ENCODE measurements around the gene ZNF486.
"Not testable (repeated sequence)": the region's sequence is repeated elsewhere in the genome, so short reads cannot be mapped to it uniquely, and the experiment has no call there.

ZNF486 gene

DNA sequence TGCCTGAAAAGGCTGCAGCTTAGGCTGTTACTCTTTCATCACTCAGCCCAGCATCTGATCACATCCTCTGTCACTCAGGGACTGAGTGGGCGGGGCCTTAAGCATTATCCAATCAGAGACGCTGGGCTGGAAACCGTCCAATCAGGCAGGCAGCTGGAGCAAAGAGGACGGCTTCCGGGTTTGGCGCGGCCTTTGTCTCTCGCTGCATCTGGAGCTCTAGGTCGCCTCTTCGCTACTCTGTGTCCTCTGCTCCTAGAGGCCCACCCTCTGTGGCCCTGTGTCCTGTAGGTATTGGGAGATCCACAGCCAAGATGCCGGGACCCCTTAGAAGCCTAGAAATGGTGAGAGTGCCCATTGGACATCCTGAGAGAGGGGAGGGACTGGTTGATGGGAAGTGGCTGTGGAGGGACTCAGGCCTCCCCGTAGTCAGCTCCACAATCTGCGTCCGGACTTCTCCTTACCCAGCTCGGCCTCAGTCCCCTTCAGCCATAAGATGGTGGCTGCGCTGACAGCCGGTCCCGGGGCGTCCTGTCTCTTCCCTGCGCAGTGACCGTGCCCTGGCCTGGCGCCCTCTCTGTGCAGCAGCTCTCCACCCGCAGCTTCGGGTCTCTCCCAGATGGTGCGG is at the start of gene ZNF486:
Gene ZNF486 (plus strand): TSS at position 195 of the 625 bp plus-strand sequence. CDS start 117 bp downstream, at position 312.
- DNase-seq (ENCODE audit: low spot score): peak; percentile 64

DNA sequence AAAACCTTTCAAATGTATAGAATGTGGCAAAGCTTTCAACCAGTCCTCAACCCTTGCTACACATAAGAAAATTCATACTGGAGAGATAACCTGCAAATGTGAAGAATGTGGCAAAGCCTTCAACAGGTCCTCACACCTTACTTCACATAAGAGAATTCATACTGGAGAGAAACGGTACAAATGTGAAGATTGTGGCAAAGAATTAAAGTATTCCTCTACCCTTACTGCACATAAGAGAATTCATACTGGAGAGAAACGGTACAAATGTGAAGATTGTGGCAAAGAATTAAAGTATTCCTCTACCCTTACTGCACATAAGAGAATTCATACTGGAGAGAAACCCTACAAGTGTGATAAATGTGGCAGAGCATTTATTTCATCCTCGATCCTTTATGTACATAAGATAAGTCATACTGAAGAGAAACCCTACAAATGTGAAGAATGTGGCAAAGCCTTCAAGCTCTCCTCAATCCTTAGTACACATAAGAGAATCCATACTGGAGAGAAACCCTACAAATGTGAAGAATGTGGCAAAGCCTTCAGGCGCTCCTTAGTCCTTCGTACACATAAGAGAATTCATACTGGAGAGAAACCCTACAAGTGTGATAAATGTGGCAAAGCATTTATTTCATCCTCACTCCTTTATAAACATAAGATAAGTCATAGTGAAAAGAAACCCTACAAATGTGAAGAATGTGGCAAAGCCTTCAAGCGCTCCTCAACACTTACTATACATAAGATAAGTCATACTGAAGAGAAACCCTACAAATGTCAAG is 48.8 kb upstream of the ZNF486 start:
- DNase-seq (ENCODE audit: low spot score): not testable (repeated sequence)

DNA sequence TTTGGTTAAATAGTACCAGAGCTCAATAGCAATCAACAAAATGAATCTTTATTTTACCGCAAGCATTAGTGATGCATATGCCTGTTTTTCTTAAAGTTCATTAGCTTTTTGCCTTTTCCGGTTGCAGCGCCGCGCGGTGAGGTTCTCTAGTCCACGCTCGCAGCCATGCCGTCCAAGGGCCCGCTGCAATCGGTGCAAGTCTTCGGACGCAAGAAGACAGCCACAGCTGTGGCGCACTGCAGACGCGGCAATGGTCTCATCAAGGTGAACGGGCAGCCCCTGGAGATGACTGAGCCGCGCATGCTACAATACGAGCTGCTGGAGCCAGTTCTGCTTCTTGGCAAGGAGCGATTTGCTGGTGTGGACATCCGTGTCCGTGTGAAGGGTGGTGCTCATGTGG is 42.1 kb upstream of the ZNF486 start:
- no peak for DNase-seq (ENCODE audit: low spot score)

DNA sequence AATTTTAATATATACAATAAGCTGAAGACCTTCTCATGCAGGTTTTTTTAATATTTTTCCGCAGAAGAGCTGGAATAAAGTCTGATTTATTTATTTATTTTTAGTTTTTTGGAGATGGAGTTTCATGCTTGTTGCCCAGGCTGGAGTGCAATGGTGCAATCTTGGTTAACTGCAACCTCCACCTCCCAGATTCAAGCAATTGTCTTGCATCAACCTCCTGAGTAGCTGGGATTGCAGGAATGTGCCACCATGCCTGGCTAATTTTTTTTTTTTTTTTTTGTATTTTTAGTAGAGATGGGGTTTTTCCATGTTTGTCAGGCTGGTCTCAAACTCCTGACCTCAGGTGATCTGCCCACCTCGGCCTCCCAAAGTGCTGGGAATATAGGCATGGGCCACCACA is 34.1 kb upstream of the ZNF486 start:
- not testable (repeated sequence) for DNase-seq (ENCODE audit: low spot score)

DNA sequence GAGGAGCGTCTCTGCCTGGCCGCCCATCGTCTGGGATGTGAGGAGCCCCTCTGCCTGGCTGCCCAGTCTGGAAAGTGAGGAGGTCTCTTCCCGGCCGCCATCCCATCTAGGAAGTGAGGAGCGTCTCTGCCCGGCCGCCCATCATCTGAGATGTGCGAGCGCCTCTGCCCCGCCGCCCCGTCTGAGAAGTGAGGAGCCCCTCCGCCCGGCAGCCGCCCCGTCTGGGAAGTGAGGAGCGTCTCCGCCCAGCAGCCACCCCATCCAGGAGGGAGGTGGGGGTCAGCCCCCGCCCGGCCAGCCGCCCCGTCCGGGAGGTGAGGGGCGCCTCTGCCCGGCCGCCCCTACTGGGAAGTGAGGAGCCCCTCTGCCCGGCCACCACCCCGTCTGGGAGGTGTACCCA is 29.3 kb upstream of the ZNF486 start:
- not testable (repeated sequence) for DNase-seq (ENCODE audit: low spot score)

DNA sequence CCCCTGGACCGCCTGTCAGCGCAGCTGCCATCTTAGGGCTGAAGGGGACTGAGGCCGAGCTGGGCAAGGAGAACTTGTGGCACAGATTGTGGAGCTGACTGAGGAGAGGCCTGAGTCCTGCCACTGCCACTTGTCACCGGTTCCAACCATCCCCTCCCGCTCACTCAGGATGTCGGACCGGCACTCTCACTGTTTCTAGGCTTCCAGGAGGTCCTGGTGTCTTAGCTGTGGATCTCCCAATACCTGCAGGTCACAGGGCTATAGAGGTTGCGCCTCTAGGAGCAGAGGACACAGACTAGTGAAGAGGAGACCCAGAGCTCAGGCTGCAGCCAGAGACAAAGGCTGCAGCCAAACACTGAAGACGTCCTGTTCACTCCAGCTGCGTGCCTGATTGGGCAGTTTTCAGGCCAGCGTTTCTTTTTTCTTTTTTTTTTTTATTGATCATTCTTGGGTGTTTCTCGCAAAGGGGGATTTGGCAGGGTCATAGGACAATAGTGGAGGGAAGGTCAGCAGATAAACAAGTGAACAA is 15.3 kb upstream of the ZNF486 start:
- no peak for DNase-seq (ENCODE audit: low spot score)

DNA sequence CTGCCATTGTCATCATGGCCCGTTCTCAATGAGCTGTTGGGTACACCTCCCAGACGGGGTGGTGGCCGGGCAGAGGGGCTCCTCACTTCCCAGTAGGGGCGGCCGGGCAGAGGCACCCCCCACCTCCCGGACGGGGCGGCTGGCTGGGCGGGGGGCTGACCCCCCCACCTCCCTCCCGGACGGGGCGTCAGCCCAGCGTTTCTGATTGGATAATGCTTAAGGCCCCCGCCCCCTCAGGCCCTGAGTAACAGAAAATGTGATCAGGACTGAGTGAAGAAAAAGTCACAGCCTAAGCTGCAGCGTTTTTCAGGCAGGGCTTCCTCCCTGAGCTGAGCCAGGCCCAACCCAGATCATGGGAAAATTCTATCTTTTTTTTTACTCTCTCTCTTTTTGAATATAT is 14.5 kb upstream of the ZNF486 start:
- DNase-seq (ENCODE audit: low spot score): not testable (repeated sequence)

DNA sequence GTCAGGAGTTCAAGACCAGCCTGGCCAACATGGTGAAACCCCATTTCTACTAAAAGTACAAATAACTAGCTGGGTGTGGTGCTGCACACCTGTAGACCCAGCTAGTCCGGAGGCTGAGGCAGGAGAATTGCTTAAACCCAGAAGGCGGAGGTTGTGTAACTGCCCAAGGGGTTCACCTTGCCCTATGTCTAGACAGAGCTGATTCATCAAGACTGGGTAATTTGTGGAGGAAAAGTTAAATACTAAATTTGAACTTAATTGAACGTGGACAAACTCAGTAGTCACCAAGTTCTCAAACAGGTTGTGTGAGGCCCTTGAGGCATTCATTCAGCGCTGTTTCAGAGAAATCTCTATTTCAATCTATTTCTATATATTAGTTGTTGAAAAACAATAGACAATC is 13.7 kb upstream of the ZNF486 start:
- no peak for DNase-seq (ENCODE audit: low spot score)

DNA sequence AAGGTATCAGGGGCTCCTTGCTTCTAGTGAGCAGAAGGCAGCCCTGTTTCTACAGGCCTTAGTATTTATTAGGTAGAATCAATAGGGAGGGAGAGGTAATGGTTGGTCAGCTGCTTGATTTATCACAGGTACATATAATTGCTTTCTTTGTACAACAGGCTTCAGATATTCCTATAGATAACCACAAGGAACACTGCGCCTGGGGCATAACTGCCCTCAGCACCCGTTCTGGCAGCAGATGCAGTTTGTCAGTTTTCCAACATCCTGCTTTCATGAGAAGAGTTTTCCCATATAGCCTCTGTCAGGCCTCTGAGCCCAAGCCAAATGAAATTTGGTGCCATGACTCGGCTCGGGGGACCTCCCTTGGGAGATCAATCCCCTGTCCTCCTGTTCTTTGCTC is 12.4 kb upstream of the ZNF486 start:
- no peak for DNase-seq (ENCODE audit: low spot score)

DNA sequence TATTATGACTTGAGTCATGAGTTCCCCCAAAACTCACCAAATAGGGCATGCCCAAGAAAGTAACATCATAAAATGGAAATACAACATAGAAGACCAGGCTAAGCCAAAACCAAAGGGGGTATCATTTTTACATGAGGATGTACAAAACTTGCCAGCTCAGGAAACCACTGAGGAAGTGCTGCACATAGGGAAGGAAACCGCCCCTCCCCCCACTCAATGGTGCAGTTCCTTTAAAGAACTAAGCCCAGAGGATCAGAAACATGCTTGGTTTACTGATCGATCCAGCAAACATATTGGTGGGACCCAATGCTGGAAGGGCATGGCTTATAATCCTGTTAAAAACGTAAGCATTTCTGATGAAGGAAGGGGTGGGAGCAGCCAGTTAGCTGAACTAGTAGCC is 4.2 kb upstream of the ZNF486 start:
- DNase-seq (ENCODE audit: low spot score): no peak

DNA sequence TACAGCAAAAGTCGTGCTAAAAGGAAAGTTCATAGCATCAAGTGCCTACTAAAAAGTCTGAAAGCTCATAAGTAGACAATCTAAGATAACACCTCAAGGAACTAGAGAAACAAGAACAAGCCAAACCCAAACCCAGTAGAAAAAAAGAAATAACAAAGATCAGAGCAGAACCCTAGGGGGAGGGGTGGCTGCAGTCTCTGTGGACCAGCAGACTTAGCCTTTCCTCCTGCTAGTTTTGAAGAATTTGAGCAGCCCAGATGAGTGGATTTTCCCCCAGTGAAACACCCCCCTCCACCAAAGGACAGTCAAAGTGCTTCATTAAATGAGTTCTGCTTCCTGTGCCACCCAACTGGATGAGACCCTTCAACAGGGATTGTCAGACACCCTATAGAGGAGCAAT is 2.6 kb upstream of the ZNF486 start:
- no peak for DNase-seq (ENCODE audit: low spot score)

DNA sequence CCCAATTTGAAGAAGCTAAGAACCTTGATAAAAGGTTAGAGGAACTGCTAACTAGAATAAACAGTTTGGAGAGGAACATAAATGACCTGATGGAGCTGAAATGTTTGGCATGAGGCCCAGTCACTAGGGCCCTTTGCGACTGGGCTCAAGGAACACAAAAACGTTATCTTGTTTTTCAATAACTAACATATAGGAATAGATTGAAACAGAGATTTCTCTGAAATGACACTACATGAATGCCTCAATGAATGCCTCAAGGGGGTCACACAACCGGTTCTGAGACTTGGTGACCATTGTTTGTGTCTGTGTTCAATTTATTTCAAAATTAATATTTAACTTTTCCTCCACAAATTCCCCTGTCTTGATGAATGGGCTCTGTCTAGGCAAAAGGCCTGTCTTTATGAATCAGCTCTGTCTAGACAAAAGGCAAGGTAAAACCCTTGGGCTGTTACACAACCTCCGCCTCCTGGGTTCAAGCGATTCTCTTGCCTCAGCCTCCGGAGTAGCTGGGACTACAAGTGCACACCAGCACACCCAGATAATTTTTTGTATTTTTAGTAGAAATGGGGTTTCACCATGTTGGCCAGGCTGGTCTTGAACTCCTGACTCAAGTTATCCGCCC is 932 bp upstream of the ZNF486 start:
- DNase-seq (ENCODE audit: low spot score): no peak

DNA sequence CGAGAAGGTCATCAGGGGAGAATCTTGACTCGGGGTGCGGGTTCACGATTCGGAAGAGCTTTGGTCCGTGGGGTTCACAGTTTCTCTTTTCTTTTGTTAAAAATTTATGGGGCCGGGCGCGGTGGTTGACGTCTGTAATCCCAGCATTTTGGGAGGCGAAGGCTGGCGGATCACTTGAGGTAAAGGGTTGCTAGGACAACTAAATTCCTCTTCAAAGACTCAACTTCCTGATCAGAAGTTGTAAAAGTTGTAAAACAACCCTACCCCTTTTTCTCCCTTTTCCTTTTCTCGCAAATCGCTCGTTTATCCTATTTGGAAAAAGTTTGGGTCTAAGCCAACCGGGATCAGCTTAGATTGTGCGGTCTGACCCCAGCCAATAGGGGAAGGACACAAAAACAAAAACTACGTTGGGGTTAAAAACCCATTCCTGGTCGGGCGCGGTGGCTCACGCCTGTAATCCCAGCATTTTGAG is 673 bp downstream of the ZNF486 start:
- no peak for DNase-seq (ENCODE audit: low spot score)

DNA sequence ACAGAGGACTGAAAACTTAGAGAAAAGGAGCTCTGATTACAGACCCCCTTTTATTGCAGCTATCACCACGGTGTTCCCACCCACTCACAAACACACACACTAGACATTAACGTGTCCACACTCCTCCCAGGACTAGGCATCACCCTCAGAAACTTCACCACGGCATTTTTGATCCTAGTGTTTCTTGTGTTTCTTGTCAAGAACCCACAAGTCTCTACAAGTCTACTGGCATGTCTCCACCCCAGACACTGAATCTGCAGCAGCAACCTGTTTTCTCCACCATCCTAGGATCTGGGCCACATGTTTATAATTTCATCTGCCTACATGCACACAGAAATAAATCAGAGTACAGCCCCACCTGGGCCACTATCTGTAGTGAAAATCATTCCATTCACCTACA is 4.3 kb downstream of the ZNF486 start:
- DNase-seq (ENCODE audit: low spot score): no peak

DNA sequence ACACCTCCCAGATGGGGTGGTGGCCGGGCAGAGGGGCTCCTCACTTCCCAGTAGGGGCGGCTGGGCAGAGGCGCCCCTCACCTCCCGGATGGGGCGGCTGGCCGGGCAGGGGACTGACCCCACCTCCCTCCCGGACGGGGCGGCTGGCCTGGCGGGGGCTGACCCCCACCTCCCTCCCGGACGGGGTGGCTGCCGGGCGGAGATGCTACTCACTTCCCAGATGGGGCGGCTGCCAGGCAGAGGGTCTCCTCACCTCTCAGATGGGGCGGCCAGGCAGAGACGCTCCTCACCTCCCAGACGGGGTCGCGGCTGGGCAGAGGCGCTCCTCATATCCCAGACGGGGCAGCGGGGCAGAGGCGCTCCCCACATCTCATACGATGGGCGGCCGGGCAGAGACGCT is 8.8 kb downstream of the ZNF486 start:
- not testable (repeated sequence) for DNase-seq (ENCODE audit: low spot score)

DNA sequence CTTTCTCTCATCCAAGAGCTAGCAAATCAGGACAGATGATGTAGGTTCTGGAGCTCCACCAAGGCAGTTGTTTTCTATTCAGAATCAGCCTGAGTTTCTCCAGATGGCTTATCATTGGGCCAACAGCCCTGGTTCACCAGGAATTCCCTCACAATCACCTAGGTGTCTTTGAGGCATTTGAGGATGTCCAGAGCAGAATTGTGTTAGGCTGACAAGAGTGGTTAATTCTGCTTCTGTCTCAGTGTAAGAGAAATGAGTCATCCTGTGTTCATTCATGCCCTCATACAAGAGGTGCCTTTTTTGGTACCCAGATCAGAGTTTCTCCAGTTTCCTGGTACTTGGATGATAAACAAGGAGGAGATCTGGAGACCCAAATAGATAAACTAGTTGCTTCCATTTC is 12.9 kb downstream of the ZNF486 start:
- DNase-seq (ENCODE audit: low spot score): not testable (repeated sequence)

DNA sequence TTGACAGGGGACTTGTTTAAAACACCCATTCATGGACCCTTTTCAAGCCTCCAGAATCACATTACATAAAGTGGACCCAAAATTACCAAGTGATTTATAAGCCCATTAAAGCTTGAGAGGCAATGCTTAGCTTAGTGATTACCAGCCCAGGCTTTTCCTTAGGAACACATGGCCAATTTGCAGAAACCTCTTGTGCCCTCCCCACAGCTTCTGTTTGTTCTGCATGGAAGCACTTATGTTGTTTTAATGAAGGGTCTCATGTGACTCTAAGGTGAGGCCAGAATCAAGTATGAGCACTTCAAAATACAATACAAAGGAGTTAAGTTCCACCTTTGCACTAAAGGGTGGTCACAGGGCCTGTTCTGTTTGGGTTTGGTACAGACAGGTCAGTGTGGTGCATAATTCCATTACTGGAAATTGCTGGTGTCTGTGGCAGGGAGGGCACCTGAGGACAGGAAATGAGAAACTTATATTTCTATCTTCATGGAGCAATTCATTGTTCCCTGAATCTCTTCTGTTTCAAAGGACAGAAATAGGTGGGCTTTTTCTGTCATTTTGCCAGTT is 15.3 kb downstream of the ZNF486 start:
- DNase-seq (ENCODE audit: low spot score): no peak

DNA sequence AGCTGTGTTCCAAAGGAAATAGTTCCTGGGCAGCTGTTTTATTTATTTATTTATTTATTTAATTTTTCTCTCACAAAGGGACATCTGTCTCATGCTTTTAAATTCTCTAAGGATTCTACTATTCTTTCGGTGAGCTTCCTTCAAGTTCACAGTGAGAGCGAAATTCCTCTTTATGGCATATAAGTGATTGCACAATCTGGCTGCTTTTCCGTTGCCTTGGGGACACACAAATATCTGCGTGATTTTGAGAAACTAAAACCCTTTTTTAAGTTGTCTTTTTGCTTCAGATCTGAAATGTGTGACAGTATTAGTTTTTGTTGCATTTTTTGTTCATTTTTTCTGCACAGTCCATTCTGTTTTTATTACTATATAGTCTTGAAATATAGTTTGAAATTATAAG is 19.2 kb downstream of the ZNF486 start:
- peak; percentile 1 for DNase-seq (ENCODE audit: low spot score)

DNA sequence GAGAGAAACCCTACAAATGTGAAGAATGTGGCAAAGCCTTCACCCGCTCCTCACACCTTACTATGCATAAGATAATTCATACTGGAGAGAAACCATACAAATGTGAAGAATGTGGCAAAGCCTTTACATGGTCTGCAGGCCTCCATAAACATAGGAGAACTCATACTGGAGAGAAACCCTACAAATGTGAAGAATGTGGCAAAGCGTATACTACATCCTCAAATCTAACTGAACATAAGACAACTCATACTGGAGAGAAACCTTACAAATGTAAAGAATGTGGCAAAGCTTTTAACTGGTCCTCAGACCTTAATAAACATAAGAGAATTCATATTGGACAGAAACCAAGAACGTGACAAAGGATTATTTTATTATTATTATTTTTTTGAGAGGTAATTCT is 30.7 kb downstream of the ZNF486 start:
- DNase-seq (ENCODE audit: low spot score): no peak

DNA sequence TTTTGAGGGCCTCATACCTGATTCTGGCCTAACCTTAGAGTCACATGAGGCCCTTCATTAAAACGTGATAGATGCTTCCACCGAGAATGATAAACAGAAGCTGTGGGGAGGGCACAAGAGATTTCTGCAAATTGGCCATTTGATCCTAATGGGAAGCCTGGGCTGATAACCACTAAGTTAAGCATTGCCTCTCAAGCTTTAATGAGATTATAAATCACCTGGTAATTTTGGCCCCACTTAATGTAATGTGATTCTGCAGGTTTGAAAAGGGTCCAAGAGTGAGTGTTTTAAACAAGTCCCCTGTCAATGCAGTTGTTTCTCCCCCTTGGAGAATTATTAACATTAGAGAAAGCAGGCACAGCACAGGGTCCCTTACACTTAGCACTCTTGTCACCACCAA is 42.0 kb downstream of the ZNF486 start:
- no peak for DNase-seq (ENCODE audit: low spot score)

DNA sequence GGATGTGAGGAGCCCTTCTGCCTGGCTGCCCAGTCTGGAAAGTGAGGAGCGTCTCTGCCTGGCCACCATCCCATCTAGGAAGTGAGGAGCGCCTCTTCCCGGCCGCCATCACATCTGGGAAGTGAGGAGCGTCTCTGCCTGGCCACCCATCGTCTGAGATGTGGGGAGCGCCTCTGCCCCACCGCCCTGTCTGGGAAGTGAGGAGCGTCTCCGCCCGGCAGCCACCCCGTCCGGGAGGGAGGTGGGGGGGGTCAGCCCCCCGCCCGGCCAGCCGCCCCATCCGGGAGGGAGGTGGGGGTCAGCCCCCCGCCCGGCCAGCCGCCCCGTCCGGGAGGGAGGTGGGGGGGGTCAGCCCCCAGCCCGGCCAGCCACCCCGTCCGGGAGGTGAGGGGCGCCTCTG is 47.4 kb downstream of the ZNF486 start:
- DNase-seq (ENCODE audit: low spot score): not testable (repeated sequence)

DNA sequence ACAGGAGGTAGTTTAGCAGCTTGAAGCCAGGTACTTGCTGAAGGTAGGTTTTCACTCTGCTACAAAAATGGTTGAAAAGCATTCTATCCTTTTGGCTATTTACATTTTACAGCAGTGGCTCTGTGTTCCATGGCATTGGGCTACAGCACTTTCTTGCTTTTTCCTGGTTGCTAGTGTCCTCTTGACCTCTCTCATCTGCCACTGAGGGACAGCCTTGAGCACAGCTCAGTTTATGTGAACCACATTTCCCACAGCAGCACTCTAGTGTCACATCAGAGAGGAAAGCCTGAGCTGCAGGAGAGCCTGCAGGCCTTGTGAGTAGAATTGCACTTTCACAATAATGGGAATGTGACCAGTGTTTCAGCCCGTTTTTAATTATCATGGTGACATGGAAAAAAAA is 54.6 kb downstream of the ZNF486 start:
- not testable (repeated sequence) for DNase-seq (ENCODE audit: low spot score)

DNA sequence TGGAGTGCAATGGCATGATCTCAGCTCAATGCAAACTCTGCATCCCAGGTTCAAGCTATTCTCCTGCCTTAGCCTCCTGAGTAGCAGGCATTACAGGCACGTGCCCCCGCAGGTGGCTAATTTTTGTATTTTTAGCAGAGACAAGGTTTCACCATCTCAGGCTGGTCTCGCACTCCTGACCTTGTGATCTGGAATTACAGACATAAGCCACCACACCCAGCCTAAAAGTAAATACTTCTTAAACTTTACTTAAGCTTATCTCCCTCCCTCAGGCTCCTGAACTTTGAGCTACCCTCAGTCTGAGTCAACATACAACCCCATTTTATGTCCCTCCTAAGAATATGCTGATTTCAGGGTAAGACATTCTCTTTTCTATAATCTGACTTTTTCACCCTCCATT is 66.1 kb downstream of the ZNF486 start:
- no peak for DNase-seq (ENCODE audit: low spot score)
